Prostate gland (tissue), 2 donors: ENCODE measurements around the gene LOXHD1. TPM values are rescaled to one million over a fixed set of nuclear protein-coding genes. Genes with fewer than 3 reads are reported as not detected.

ENCODE experiments used
- DNase-seq: peaks from one replicate; pipeline ENCODE4 v3.0.0-alpha.2; 2019; ENCODE audit warnings: low spot score
- H3K27ac ChIP-seq, 2 donors: fragments of 200-600 bp; sonication (generic); 2 replicates each; pipeline ENCODE4 v1.5.1; 2017 to 2019
- H3K27me3 ChIP-seq: fragments of 200-600 bp; sonication (generic); replicated peaks from 2 replicates; pipeline ENCODE4 v1.5.1; 2019; ENCODE audit not compliant: insufficient read depth
- H3K36me3 ChIP-seq, 2 donors: fragments of 200-600 bp; sonication (generic); 1 replicate in 1 of 2; 2 replicates in 1 of 2; pipeline versions ENCODE4 v1.5.1 to v1.8.1; 2017 to 2019
- H3K4me1 ChIP-seq: fragments of 200-600 bp; sonication (generic); replicated peaks from 2 replicates; pipeline ENCODE4 v1.5.1; 2019
- H3K4me3 ChIP-seq, 2 donors: fragments of 200-600 bp; sonication (generic); 2 replicates each; pipeline ENCODE4 v1.5.1; 2017 to 2019
- H3K9me3 ChIP-seq: fragments of 200-600 bp; sonication (generic); 2 replicates; pipeline ENCODE4 v1.5.1; 2017
- CTCF ChIP-seq, 4 experiments: fragments of 200-600 bp in 2 of 4; fragments of 450-650 bp in 2 of 4; sonication (generic) in 2 of 4; IDR thresholded peaks; 1 replicate in 3 of 4; 2 replicates in 1 of 4; pipeline ENCODE4 v1.5.1; 2016 to 2019; ENCODE audit warnings: antibody characterized with exemption in 4 of 4, mild to moderate bottlenecking in 2 of 4, moderate library complexity in 2 of 4
- POLR2A ChIP-seq: fragments of 450-650 bp; IDR thresholded peaks from one replicate; pipeline ENCODE4 v1.6.1; 2016; ENCODE audit warnings: antibody characterized with exemption, mild to moderate bottlenecking
- POLR2AphosphoS5 ChIP-seq: sonication (generic); formaldehyde crosslinking; IDR thresholded peaks from one replicate; pipeline ENCODE4 v1.6.1; 2017; ENCODE audit warnings: antibody characterized with exemption
- WGBS: methylation state at CpG from one replicate; pipeline ENCODE4 v1.1.5; 2018; 5-methylcytosine and 5-hydroxymethylcytosine counted together
- intact Hi-C: fragments of 100-400 bp; cut with DNase I; formaldehyde crosslinking; loops from one replicate; pipeline ENCODE4 v1.14.2; 2022
- total RNA-seq, 2 donors: library from RNA; depleted of rRNA; stranded (reverse); fragments of >200 nt; gene quantifications; one replicate each; pipeline ENCODE4 v1.1.0, GENCODE V29; 2016

LOXHD1 gene
- total RNA-seq, 2 donors from 2014 or later: 1.4 TPM; not detected in 1

GRCh38 chr18:46628206-46628605, 28.8 kb downstream of the LOXHD1 start:
- H3K36me3 ChIP-seq: no peaks in the 10 kb centered on the region
- intact Hi-C loops: no loop called here
- WGBS: 47% methylated on average over 5 of the region's 5 CpGs
- TF ChIP-seq CTCF (IDR thresholded peaks at IDR 0.05): no peak
- no peak for TF ChIP-seq POLR2AphosphoS5
- TF ChIP-seq POLR2A: no peak
- H3K9me3 ChIP-seq: no peaks in the 10 kb centered on the region
- no peak overlapping the region for H3K4me3 ChIP-seq
- H3K27ac ChIP-seq: no peak overlapping the region
- no peak for DNase-seq
- H3K27me3 ChIP-seq: no peaks in the 10 kb centered on the region
- H3K4me1 ChIP-seq: no peaks in the 10 kb centered on the region

GRCh38 chr18:46627136-46627535, 29.9 kb downstream of the LOXHD1 start:
- Histone ChIP-seq H3K4me1 (no peaks in the 10 kb centered on the region), H3K27me3 (no peaks in the 10 kb centered on the region), H3K36me3 (no peaks in the 10 kb centered on the region), H3K27ac (no peak overlapping the region), H3K4me3 (no peak overlapping the region), H3K9me3 (no peaks in the 10 kb centered on the region)
- intact Hi-C loops: no loop called here
- DNase-seq: no peak
- WGBS: 66% methylated on average over 2 of the region's 2 CpGs
- TF ChIP-seq CTCF (IDR thresholded peaks at IDR 0.05): no peak
- no peak for TF ChIP-seq POLR2AphosphoS5
- no peak for TF ChIP-seq POLR2A

GRCh38 chr18:46625069-46625468, 32.0 kb downstream of the LOXHD1 start:
- DNase-seq: no peak
- WGBS: 73% methylated on average over 5 of the region's 5 CpGs
- intact Hi-C loops: no loop called here
- H3K27me3 ChIP-seq: no peaks in the 10 kb centered on the region
- H3K4me3 ChIP-seq: no peak overlapping the region
- no peaks in the 10 kb centered on the region for H3K9me3 ChIP-seq
- H3K36me3 ChIP-seq: no peaks in the 10 kb centered on the region
- H3K27ac ChIP-seq: no peak overlapping the region
- H3K4me1 ChIP-seq: no peaks in the 10 kb centered on the region
- no peak for TF ChIP-seq POLR2AphosphoS5
- no peak for TF ChIP-seq POLR2A
- TF ChIP-seq CTCF (IDR thresholded peaks at IDR 0.05): no peak

GRCh38 chr18:46624127-46624526, 32.9 kb downstream of the LOXHD1 start:
- no peak overlapping the region for H3K4me3 ChIP-seq
- no peaks in the 10 kb centered on the region for H3K4me1 ChIP-seq
- intact Hi-C loops: no loop called here
- no peaks in the 10 kb centered on the region for H3K9me3 ChIP-seq
- H3K27me3 ChIP-seq: no peaks in the 10 kb centered on the region
- WGBS: 87% methylated on average over 11 of the region's 11 CpGs
- no peak for DNase-seq
- no peaks in the 10 kb centered on the region for H3K36me3 ChIP-seq
- no peak for TF ChIP-seq CTCF (IDR thresholded peaks at IDR 0.05)
- TF ChIP-seq POLR2AphosphoS5: no peak
- TF ChIP-seq POLR2A: no peak
- H3K27ac ChIP-seq: no peak overlapping the region

GRCh38 chr18:46623541-46623940, 33.5 kb downstream of the LOXHD1 start:
- 45% methylated on average over 10 of the region's 10 CpGs for WGBS
- Histone ChIP-seq H3K36me3 (no peaks in the 10 kb centered on the region), H3K9me3 (no peaks in the 10 kb centered on the region), H3K27ac (no peak overlapping the region), H3K4me3 (no peak overlapping the region), H3K4me1 (no peaks in the 10 kb centered on the region), H3K27me3 (no peaks in the 10 kb centered on the region)
- intact Hi-C loops: no loop called here
- DNase-seq: no peak
- no peak for TF ChIP-seq CTCF (IDR thresholded peaks at IDR 0.05)
- TF ChIP-seq POLR2A: no peak
- no peak for TF ChIP-seq POLR2AphosphoS5
